ENCODE measurements around the gene ZWILCH.

- TF ChIP-seq CTCF (conservative IDR thresholded peaks at IDR 0.05; ENCODE audit: low read depth in 2 of 2): no peak
- no peak for TF ChIP-seq JUNB (IDR thresholded peaks at IDR 0.05; ENCODE audit: unreplicated experiment)
- no peak for TF ChIP-seq ZNF462 (CRISPR knock-in tag; IDR thresholded peaks at IDR 0.05)
- no peak for TF ChIP-seq EZH2phosphoT487 (IDR thresholded peaks at IDR 0.05; ENCODE audit: unreplicated experiment)
- no peak for TF ChIP-seq POLR2AphosphoS5 (IDR thresholded peaks at IDR 0.05; ENCODE audit: low read depth)
- TF ChIP-seq REST (IDR thresholded peaks at IDR 0.05; ENCODE audit: unreplicated experiment): no peak
- no peak for TF ChIP-seq NANOG (IDR thresholded peaks at IDR 0.05; ENCODE audit: borderline replicate concordance)
- no peak for TF ChIP-seq EZH2 (IDR thresholded peaks at IDR 0.05; ENCODE audit: low read depth, unreplicated experiment)
- no peak for TF ChIP-seq CREB1 (CRISPR knock-in tag; IDR thresholded peaks at IDR 0.05; ENCODE audit: low read depth)
- no peak for TF ChIP-seq ETS1 (IDR thresholded peaks at IDR 0.05)
Observed at GRCh38 chr15:66545255-66545654, 40.1 kb downstream of the ZWILCH start.

Data from GM23338 (cell line).